ENCODE measurements around the gene ENHO.

The ENHO gene

DNA sequence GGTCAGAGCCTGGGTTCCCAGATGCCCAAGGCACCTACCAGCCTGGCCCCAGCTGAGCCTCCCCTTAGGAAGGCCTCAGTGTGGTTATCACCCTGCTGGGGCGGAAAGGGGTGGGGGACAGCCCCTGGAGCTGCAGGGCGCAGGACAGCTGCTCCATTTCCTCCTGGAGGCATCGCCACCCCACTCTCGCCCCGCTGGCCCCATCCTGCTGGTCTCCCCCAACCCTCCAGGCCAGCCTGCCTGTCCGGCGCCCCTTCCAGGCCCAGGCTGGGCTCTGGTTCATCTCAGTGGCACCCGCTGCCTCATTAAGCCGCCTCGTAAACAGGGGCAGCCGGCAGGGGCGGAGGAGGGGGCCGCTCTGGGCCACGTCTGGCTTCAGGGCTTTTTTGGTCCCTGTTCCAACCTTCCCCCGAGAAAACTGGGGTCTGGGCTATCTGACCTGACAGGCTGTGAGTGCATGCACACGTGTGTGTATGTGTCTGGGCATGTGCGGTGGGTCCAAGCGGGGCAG lies 30.8 kb upstream of the ENHO start:
- H3K4me2 ChIP-seq (ENCODE audit: low read depth, low read length, poor library complexity, severe bottlenecking), result no peak overlapping the region
- no peaks in the 10 kb centered on the region for H3K9me3 ChIP-seq (ENCODE audit: insufficient read depth, low read length)
- H3K4me3 ChIP-seq (ENCODE audit: insufficient read depth, low read length, poor library complexity, severe bottlenecking), result no peak overlapping the region
- H3K27me3 ChIP-seq (ENCODE audit: low read length), result no peaks in the 10 kb centered on the region
- H3K79me2 ChIP-seq (ENCODE audit: insufficient read depth, low read length), result no peaks in the 10 kb centered on the region
- no peak overlapping the region for H2AFZ ChIP-seq (ENCODE audit: low read depth, low read length, severe bottlenecking)
- H3K9ac ChIP-seq (ENCODE audit: low read length), result no peak overlapping the region
- no peak overlapping the region for H3K27ac ChIP-seq (ENCODE audit: low read depth, low read length)
- TF ChIP-seq, protein P1, sequence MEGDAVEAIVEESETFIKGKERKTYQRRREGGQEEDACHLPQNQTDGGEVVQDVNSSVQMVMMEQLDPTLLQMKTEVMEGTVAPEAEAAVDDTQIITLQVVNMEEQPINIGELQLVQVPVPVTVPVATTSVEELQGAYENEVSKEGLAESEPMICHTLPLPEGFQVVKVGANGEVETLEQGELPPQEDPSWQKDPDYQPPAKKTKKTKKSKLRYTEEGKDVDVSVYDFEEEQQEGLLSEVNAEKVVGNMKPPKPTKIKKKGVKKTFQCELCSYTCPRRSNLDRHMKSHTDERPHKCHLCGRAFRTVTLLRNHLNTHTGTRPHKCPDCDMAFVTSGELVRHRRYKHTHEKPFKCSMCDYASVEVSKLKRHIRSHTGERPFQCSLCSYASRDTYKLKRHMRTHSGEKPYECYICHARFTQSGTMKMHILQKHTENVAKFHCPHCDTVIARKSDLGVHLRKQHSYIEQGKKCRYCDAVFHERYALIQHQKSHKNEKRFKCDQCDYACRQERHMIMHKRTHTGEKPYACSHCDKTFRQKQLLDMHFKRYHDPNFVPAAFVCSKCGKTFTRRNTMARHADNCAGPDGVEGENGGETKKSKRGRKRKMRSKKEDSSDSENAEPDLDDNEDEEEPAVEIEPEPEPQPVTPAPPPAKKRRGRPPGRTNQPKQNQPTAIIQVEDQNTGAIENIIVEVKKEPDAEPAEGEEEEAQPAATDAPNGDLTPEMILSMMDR (IDR thresholded peaks at IDR 0.05; ENCODE audit: insufficient read depth, low read length, poor library complexity, severe bottlenecking), result no peak
- TF ChIP-seq EZH2phosphoT487 (conservative IDR thresholded peaks at IDR 0.05; ENCODE audit: low read length), result no peak
- no peaks in the 10 kb centered on the region for H4K20me1 ChIP-seq (ENCODE audit: low read depth, low read length)
- no peaks in the 10 kb centered on the region for H3F3A ChIP-seq (ENCODE audit: insufficient read depth)
- H3K36me3 ChIP-seq (ENCODE audit: low read length), result no peaks in the 10 kb centered on the region
- no peaks in the 10 kb centered on the region for H3K9me2 ChIP-seq (replicated peaks; ENCODE audit: insufficient read depth, low read length)

GRCh38 chr9:34552986-34553385 lies 30.2 kb upstream of the ENHO start:
- Histone ChIP-seq H2AFZ (ENCODE audit: low read depth, low read length, severe bottlenecking) (no peak overlapping the region), H4K20me1 (ENCODE audit: low read depth, low read length) (no peaks in the 10 kb centered on the region), H3K79me2 (ENCODE audit: insufficient read depth, low read length) (no peaks in the 10 kb centered on the region), H3K4me3 (ENCODE audit: insufficient read depth, low read length, poor library complexity, severe bottlenecking) (no peak overlapping the region), H3F3A (ENCODE audit: insufficient read depth) (no peaks in the 10 kb centered on the region), H3K9me3 (ENCODE audit: insufficient read depth, low read length) (no peaks in the 10 kb centered on the region), H3K27me3 (ENCODE audit: low read length) (no peaks in the 10 kb centered on the region), H3K9me2 (replicated peaks; ENCODE audit: insufficient read depth, low read length) (no peaks in the 10 kb centered on the region), H3K36me3 (ENCODE audit: low read length) (no peaks in the 10 kb centered on the region), H3K4me2 (ENCODE audit: low read depth, low read length, poor library complexity, severe bottlenecking) (no peak overlapping the region), H3K9ac (ENCODE audit: low read length) (no peak overlapping the region), H3K27ac (ENCODE audit: low read depth, low read length) (no peak overlapping the region)
- no peak for TF ChIP-seq EZH2phosphoT487 (conservative IDR thresholded peaks at IDR 0.05; ENCODE audit: low read length)
- TF ChIP-seq, protein P1 (IDR thresholded peaks at IDR 0.05; ENCODE audit: insufficient read depth, low read length, poor library complexity, severe bottlenecking), result no peak

GRCh38 chr9:34552606-34552981 lies 29.8 kb upstream of the ENHO start:
- H3K9ac ChIP-seq (ENCODE audit: low read length), result no peak overlapping the region
- no peaks in the 10 kb centered on the region for H3K9me2 ChIP-seq (replicated peaks; ENCODE audit: insufficient read depth, low read length)
- TF ChIP-seq, protein P1 (IDR thresholded peaks at IDR 0.05; ENCODE audit: insufficient read depth, low read length, poor library complexity, severe bottlenecking), result no peak
- TF ChIP-seq EZH2phosphoT487 (conservative IDR thresholded peaks at IDR 0.05; ENCODE audit: low read length), result no peak
- no peaks in the 10 kb centered on the region for H3K27me3 ChIP-seq (ENCODE audit: low read length)
- H2AFZ ChIP-seq (ENCODE audit: low read depth, low read length, severe bottlenecking), result no peak overlapping the region
- no peak overlapping the region for H3K27ac ChIP-seq (ENCODE audit: low read depth, low read length)
- no peaks in the 10 kb centered on the region for H3F3A ChIP-seq (ENCODE audit: insufficient read depth)
- no peaks in the 10 kb centered on the region for H3K9me3 ChIP-seq (ENCODE audit: insufficient read depth, low read length)
- H3K4me2 ChIP-seq (ENCODE audit: low read depth, low read length, poor library complexity, severe bottlenecking), result no peak overlapping the region
- H3K79me2 ChIP-seq (ENCODE audit: insufficient read depth, low read length), result no peaks in the 10 kb centered on the region
- no peak overlapping the region for H3K4me3 ChIP-seq (ENCODE audit: insufficient read depth, low read length, poor library complexity, severe bottlenecking)
- no peaks in the 10 kb centered on the region for H4K20me1 ChIP-seq (ENCODE audit: low read depth, low read length)
- H3K36me3 ChIP-seq (ENCODE audit: low read length), result no peaks in the 10 kb centered on the region

All from SU-DHL-6 (cell line).